NCI-H2107 treated with DMSO at 0.1 percent for 48 hours (cell line): ENCODE measurements around the gene MBD6.
"Not testable (repeated sequence)": the region's sequence is repeated elsewhere in the genome, so short reads cannot be mapped to it uniquely, and the experiment has no call there.

Source experiments
- DNase-seq: peaks from one replicate; lab custom pipeline; 2025; ENCODE audit not compliant: unreplicated experiment; lab: John Stamatoyannopoulos, UW

The MBD6 gene

GRCh38 chr12:57489157-57489641 lies 33.4 kb upstream of the MBD6 start:
- DNase-seq, result no peak

GRCh38 chr12:57490126-57490525 lies 32.5 kb upstream of the MBD6 start:
- DNase-seq, result no peak

- no peak for DNase-seq
These were observed 31.0 kb upstream of the MBD6 start for GRCh38 chr12:57491393-57492280.

- DNase-seq, result not testable (repeated sequence)
These were observed 27.4 kb upstream of the MBD6 start for GRCh38 chr12:57495051-57495701.

GRCh38 chr12:57496822-57497221 lies 25.8 kb upstream of the MBD6 start:
- DNase-seq, result peak; percentile 85

- DNase-seq, result peak; percentile 53
These were observed 25.1 kb upstream of the MBD6 start for GRCh38 chr12:57497223-57498131.

- DNase-seq, result no peak
These were observed 24.5 kb upstream of the MBD6 start for GRCh38 chr12:57498132-57498502.

GRCh38 chr12:57498571-57498970 lies 24.1 kb upstream of the MBD6 start:
- no peak for DNase-seq

GRCh38 chr12:57500213-57500612 lies 22.4 kb upstream of the MBD6 start:
- no peak for DNase-seq

GRCh38 chr12:57502311-57502969 lies 20.2 kb upstream of the MBD6 start:
- DNase-seq, result not testable (repeated sequence)

GRCh38 chr12:57506541-57506940 lies 16.1 kb upstream of the MBD6 start:
- DNase-seq, result not testable (repeated sequence)

- not testable (repeated sequence) for DNase-seq
These were observed 14.8 kb upstream of the MBD6 start for GRCh38 chr12:57507796-57508195.

- DNase-seq, result no peak
These were observed 11.5 kb upstream of the MBD6 start for GRCh38 chr12:57511161-57511560.

GRCh38 chr12:57511588-57512325 lies 10.9 kb upstream of the MBD6 start:
- DNase-seq, result no peak

- no peak for DNase-seq
These were observed 10.0 kb upstream of the MBD6 start for GRCh38 chr12:57512665-57513064.

GRCh38 chr12:57513266-57513665 lies 9.4 kb upstream of the MBD6 start:
- no peak for DNase-seq

- not testable (repeated sequence) for DNase-seq
These were observed 8.9 kb upstream of the MBD6 start for GRCh38 chr12:57513677-57514076.

- DNase-seq, result not testable (repeated sequence)
These were observed 8.4 kb upstream of the MBD6 start for GRCh38 chr12:57514246-57514645.

GRCh38 chr12:57514720-57515407 lies 7.8 kb upstream of the MBD6 start:
- DNase-seq, result peak; percentile 55
